HepG2 (cell line): ENCODE measurements around the gene C10orf71. TPM values are rescaled to one million over a fixed set of nuclear protein-coding genes. Genes with fewer than 3 reads are reported as not detected.

Experiments used
- ATAC-seq: fragments of 200-7000 bp; cut with Tn5 transposase; 3 replicates; pipeline ENCODE4 v1.9.1; 2020; ENCODE audit warnings: mild to moderate bottlenecking, moderate library complexity
- BruUV-seq: library from RNA; stranded (reverse); fragments of 400-500 nt; replicated peaks from 2 replicates; lab custom pipeline; 2021; lab: Mats Ljungman, UMichigan
- CTCF ChIA-PET: fragments of 300-600 bp; formaldehyde crosslinking; extraction: SDS; loops from one replicate; lab custom pipeline; 2021; ENCODE audit warnings: low total read pairs, inconsistent platforms, low intra/inter-chr PET ratio; lab: Yijun Ruan, JAX
- POLR2A ChIA-PET: fragments of 350-600 bp; sonication (Branson Sonifier 250); formaldehyde crosslinking; loops from one replicate; lab custom pipeline; 2020; ENCODE audit warnings: antibody characterized with exemption, inconsistent platforms; lab: Yijun Ruan, JAX
- DNase-seq: peaks from one replicate; pipeline ENCODE4 v3.0.0-alpha.2; 2015; ENCODE audit warnings: low spot score
- FAIRE-seq: peaks from 3 replicates; lab custom pipeline; 2011; peaks lifted over from hg19 to GRCh38; lab: Jason Lieb, UNC
- H2AFZ ChIP-seq: one replicate; pipeline ENCODE4 v1.6.1; 2011; ENCODE audit warnings: low read length, inconsistent platforms
- H3K27ac ChIP-seq: fragments of 300-600 bp; 3 replicates; pipeline ENCODE4 v1.8.0; 2011; ENCODE audit warnings: mixed run types, mild to moderate bottlenecking, mixed read lengths, low read length, inconsistent platforms; ENCODE audit not compliant: insufficient read depth; ENCODE audit errors: extremely low read length
- H3K27me3 ChIP-seq, 2 experiments: fragments of 200-600 bp in 1 of 2; 2 replicates in 1 of 2; 3 replicates in 1 of 2; pipeline versions ENCODE4 v1.6.0 to v1.8.0; 2011; ENCODE audit warnings: low read length in 2 of 2, mild to moderate bottlenecking in 2 of 2, moderate library complexity in 2 of 2, inconsistent platforms in 1 of 2; ENCODE audit not compliant: insufficient read depth in 2 of 2, control insufficient read depth in 1 of 2
- H3K36me3 ChIP-seq, 2 experiments: fragments of 200-600 bp in 1 of 2; replicated peaks in 1 of 2; 2 replicates in 1 of 2; 3 replicates in 1 of 2; pipeline versions ENCODE4 v1.5.1 to v1.8.0; 2011; ENCODE audit warnings: low read length in 2 of 2, inconsistent platforms in 1 of 2; ENCODE audit not compliant: insufficient read depth in 2 of 2, control insufficient read depth in 1 of 2
- H3K4me1 ChIP-seq: 2 replicates; pipeline ENCODE4 v1.5.1; 2012; ENCODE audit warnings: low read length, inconsistent platforms; ENCODE audit not compliant: insufficient read depth
- H3K4me2 ChIP-seq: 2 replicates; pipeline ENCODE4 v1.6.0; 2011; ENCODE audit warnings: low read depth, low read length, inconsistent platforms
- H3K4me3 ChIP-seq, 3 experiments: fragments of 200-600 bp in 1 of 3; sonication (generic), shearing (Covaris generic) in 1 of 3; replicated peaks in 1 of 3; 2 replicates each; pipeline ENCODE4 v1.5.1; 2011 to 2016; ENCODE audit warnings: low read length in 3 of 3, inconsistent platforms in 2 of 3, low read depth in 2 of 3, mild to moderate bottlenecking in 2 of 3, control low read depth in 1 of 3, mixed read lengths in 1 of 3; ENCODE audit not compliant: insufficient read depth in 1 of 3
- H3K79me2 ChIP-seq: one replicate; pipeline ENCODE4 v1.6.1; 2011; ENCODE audit warnings: low read length, inconsistent platforms; ENCODE audit not compliant: insufficient read depth
- H3K9ac ChIP-seq: 2 replicates; pipeline ENCODE4 v1.6.0; 2011; ENCODE audit warnings: mild to moderate bottlenecking, low read depth, low read length, inconsistent platforms; ENCODE audit not compliant: insufficient read depth
- H3K9me3 ChIP-seq: 2 replicates; pipeline ENCODE4 v1.5.1; 2012; ENCODE audit warnings: mild to moderate bottlenecking, low read length
- H4K20me1 ChIP-seq: 2 replicates; pipeline ENCODE4 v1.6.0; 2011; ENCODE audit warnings: inconsistent platforms, mild to moderate bottlenecking, low read length, moderate library complexity; ENCODE audit not compliant: insufficient read depth
- EZH2 ChIP-seq: conservative IDR thresholded peaks from 2 replicates; pipeline ENCODE4 v1.6.1; 2012; ENCODE audit warnings: mild to moderate bottlenecking, low read depth, low read length, moderate library complexity
- KLF6 ChIP-seq: IDR thresholded peaks from 2 replicates; pipeline ENCODE4 v1.8.0; 2016; ENCODE audit warnings: missing biosample characterization, missing genetic modification reagents
- SSRP1 ChIP-seq: IDR thresholded peaks from 2 replicates; pipeline ENCODE4 v1.6.1; 2016; ENCODE audit warnings: control low read depth
- ZNF343 ChIP-seq: sonication (generic); formaldehyde crosslinking; IDR thresholded peaks from 2 replicates; pipeline ENCODE4 v1.4.0; 2020; ENCODE audit warnings: mild to moderate bottlenecking, missing genetic modification reagents
- ZNF629 ChIP-seq: sonication (generic); formaldehyde crosslinking; conservative IDR thresholded peaks from 2 replicates; pipeline ENCODE4 v1.5.0; 2020; ENCODE audit warnings: missing genetic modification reagents
- WGBS: methylation state at CpG from one replicate; pipeline ENCODE4 v1.1.6; 2017; ENCODE audit warnings: low lambda C conversion rate; 5-methylcytosine and 5-hydroxymethylcytosine counted together
- in situ Hi-C: cut with HindIII; loops from 2 replicates; pipeline ENCODE4 v1.10.0; 2017; ENCODE audit warnings: low pct_unique_long_range_greater_than_20kb; ENCODE audit not compliant: extremely low pct_ligation_motif_present
- intact Hi-C: fragments of 100-400 bp; cut with micrococcal nuclease; formaldehyde crosslinking; loops from one replicate; pipeline ENCODE4 v1.10.0; 2022; ENCODE audit not compliant: unreplicated experiment
- polyA plus RNA-seq, 8 experiments: library from polyadenylated mRNA; depleted of rRNA in 3 of 8; stranded (reverse) in 7 of 8; unstranded in 1 of 8; fragments of >200 nt; fragmentation: Illumina TruSeq in 4 of 8; extraction: Trizol in 4 of 8; gene quantifications; 2 replicates each; pipeline versions ENCODE4 v1.2.1 to v1.2.3, GENCODE V29; 2011 to 2016; ENCODE audit warnings: low read depth in 4 of 8, missing spikeins in 1 of 8, mixed read lengths in 1 of 8; ENCODE audit not compliant: insufficient read depth in 1 of 8
- total RNA-seq, 5 experiments: library from RNA; depleted of rRNA; stranded (reverse); fragments of >200 nt; fragmentation: Illumina TruSeq; extraction: Trizol; gene quantifications; 2 replicates each; pipeline ENCODE4 v1.2.3, GENCODE V29; 2016; ENCODE audit warnings: low read depth in 1 of 5
- TF ChIP-seq, protein P1 (sequence below): sonication (generic); formaldehyde crosslinking; IDR thresholded peaks from 2 replicates; pipeline ENCODE4 v1.8.0; 2022; ENCODE audit warnings: missing genetic modification reagents, low read depth, mild to moderate bottlenecking, borderline replicate concordance

C10orf71 gene
- total and polyA plus RNA-seq, 2 of the 13 experiments (the other 11 are each of a cell fraction or from before 2014, with no cell fraction given): not detected

GRCh38 chr10:49314806-49315205 is 15.8 kb downstream of the C10orf71 start (continued):
- TF ChIP-seq EZH2: no peak
- TF ChIP-seq KLF6: no peak
- TF ChIP-seq, all 625 proteins: peak for 0

DNA sequence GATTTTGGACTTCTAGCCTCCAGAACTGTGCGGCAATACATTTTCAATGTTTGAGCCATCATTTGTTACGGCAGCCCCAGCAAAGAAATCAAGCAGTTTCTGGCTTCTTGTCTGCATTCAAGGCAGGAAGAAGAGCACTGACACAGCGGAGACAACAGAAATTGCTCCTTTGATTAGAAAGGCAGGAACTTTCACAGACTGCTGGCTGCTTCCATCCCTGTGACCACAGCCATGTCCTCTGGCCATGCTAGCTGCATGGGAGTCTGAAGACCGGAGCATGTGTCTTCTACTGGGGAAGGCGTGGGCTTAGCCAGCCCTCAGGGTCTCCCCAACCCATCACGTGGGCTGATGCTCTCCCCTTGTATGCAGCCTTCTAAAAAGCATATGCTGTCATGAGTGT is 19.1 kb downstream of the C10orf71 start:
- H3K27me3 ChIP-seq: peaks cover under 1 to 10% of the 10 kb centered on the region in 2 experiments; a peak in 3 of 5 replicates
- no peak overlapping the region for H3K4me3 ChIP-seq
- no peaks in the 10 kb centered on the region for H3K9me3 ChIP-seq
- no peaks in the 10 kb centered on the region for H3K4me1 ChIP-seq
- CTCF ChIA-PET: no interaction called here
- no peaks in the 10 kb centered on the region for H4K20me1 ChIP-seq
- in situ Hi-C loops: no loop called here
- DNase-seq (no peak), ATAC-seq (no peak), FAIRE-seq (no peak)
- no peak overlapping the region for H3K9ac ChIP-seq
- H3K79me2 ChIP-seq: no peaks in the 10 kb centered on the region
- BruUV-seq: no TSS peak
- WGBS: 25% methylated on average over 6 of the region's 6 CpGs
- TF ChIP-seq ZNF343 (no peak), SSRP1 (CRISPR knock-in tag) (no peak)
- TF ChIP-seq, protein P1, sequence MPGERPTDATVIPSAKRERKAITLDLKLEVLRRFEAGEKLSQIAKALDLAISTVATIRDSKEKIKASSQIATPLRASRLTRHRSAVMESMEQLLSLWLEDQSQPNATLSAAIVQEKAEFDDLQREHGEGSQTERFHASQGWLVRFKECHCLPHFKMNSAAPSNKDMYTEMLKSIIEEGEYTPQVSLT: no peak
- no peak overlapping the region for H3K27ac ChIP-seq
- no peak overlapping the region for H2AFZ ChIP-seq
- intact Hi-C loops: no loop called here
- POLR2A ChIA-PET: no interaction called here
- no peaks in the 10 kb centered on the region for H3K36me3 ChIP-seq
- no peak overlapping the region for H3K4me2 ChIP-seq

- CTCF ChIA-PET: no interaction called here
- Histone ChIP-seq H3K36me3 (no peaks in the 10 kb centered on the region), H3K4me1 (no peaks in the 10 kb centered on the region), H3K79me2 (no peaks in the 10 kb centered on the region), H3K27me3 (peaks cover 1 to 15% of the 10 kb centered on the region in 2 experiments; a peak in 3 of 5 replicates), H3K9ac (no peak overlapping the region), H3K9me3 (no peaks in the 10 kb centered on the region), H3K4me3 (no peak overlapping the region), H3K27ac (no peak overlapping the region), H2AFZ (no peak overlapping the region), H3K4me2 (no peak overlapping the region), H4K20me1 (no peaks in the 10 kb centered on the region)
- ATAC-seq (no peak), DNase-seq (no peak), FAIRE-seq (no peak)
- in situ Hi-C loops: no loop called here
- BruUV-seq: no TSS peak
- POLR2A ChIA-PET: no interaction called here
- intact Hi-C loops: no loop called here
- no peak for TF ChIP-seq ZNF629 (CRISPR knock-in tag)
These were observed 19.8 kb downstream of the C10orf71 start for GRCh38 chr10:49318755-49319154.
